H9 (cell line): ENCODE measurements around the gene SMYD2. TPM values are rescaled to one million over a fixed set of nuclear protein-coding genes. Genes with fewer than 3 reads are reported as not detected.
A peak's percentile ranks its signal among the peaks of the same experiment; 100 is the strongest.

Source experiments
- DNase-seq: peaks from one replicate; pipeline ENCODE4 v3.0.0-alpha.2; 2017
- H2AFZ ChIP-seq: one replicate; pipeline ENCODE4 v1.6.1; 2013; ENCODE audit warnings: mild to moderate bottlenecking, low read length, control low read depth, moderate library complexity
- H2AK5ac ChIP-seq: 2 replicates; pipeline ENCODE4 v1.6.1; 2013; ENCODE audit warnings: low read length, control low read depth, mixed read lengths; ENCODE audit not compliant: insufficient read length
- H2BK120ac ChIP-seq: one replicate; pipeline ENCODE4 v1.6.1; 2013; ENCODE audit warnings: low read depth, mild to moderate bottlenecking, low read length, control low read depth, inconsistent platforms; ENCODE audit not compliant: poor library complexity, severe bottlenecking
- H2BK12ac ChIP-seq: 2 replicates; pipeline ENCODE4 v1.6.1; 2013; ENCODE audit warnings: low read length, control low read depth, mixed read lengths, low read depth; ENCODE audit not compliant: insufficient read length
- H2BK15ac ChIP-seq: 2 replicates; pipeline ENCODE4 v1.6.1; 2013; ENCODE audit warnings: low read depth, low read length, control low read depth
- H2BK20ac ChIP-seq: one replicate; pipeline ENCODE4 v1.6.1; 2013; ENCODE audit warnings: low read depth, mild to moderate bottlenecking, low read length, control low read depth, inconsistent platforms; ENCODE audit not compliant: poor library complexity, severe bottlenecking
- H2BK5ac ChIP-seq: 2 replicates; pipeline ENCODE4 v1.6.1; 2013; ENCODE audit warnings: low read length, control low read depth, mixed read lengths; ENCODE audit not compliant: insufficient read length
- H3K14ac ChIP-seq: 2 replicates; pipeline ENCODE4 v1.6.1; 2013; ENCODE audit warnings: low read length, control low read depth; ENCODE audit not compliant: insufficient read depth
- H3K18ac ChIP-seq: 2 replicates; pipeline ENCODE4 v1.6.1; 2013; ENCODE audit warnings: low read depth, mild to moderate bottlenecking, mixed read lengths, low read length, control low read depth; ENCODE audit not compliant: insufficient read length
- H3K23ac ChIP-seq: 2 replicates; pipeline ENCODE4 v1.6.1; 2013; ENCODE audit warnings: low read length, control low read depth, mixed read lengths, low read depth; ENCODE audit not compliant: insufficient read length
- H3K23me2 ChIP-seq: 2 replicates; pipeline ENCODE4 v1.6.1; 2013; ENCODE audit warnings: low read depth, mild to moderate bottlenecking, mixed read lengths, low read length, control low read depth; ENCODE audit not compliant: insufficient read length, poor library complexity, severe bottlenecking
- H3K27ac ChIP-seq: 2 replicates; pipeline ENCODE4 v1.5.1; 2013; ENCODE audit warnings: low read length, control low read depth, mixed read lengths, low read depth; ENCODE audit not compliant: insufficient read length
- H3K27me3 ChIP-seq: 2 replicates; pipeline ENCODE4 v1.6.1; 2013; ENCODE audit warnings: low read length, control low read depth, inconsistent platforms; ENCODE audit not compliant: insufficient read depth
- H3K4ac ChIP-seq: 2 replicates; pipeline ENCODE4 v1.6.1; 2013; ENCODE audit warnings: low read depth, mild to moderate bottlenecking, control low read depth, inconsistent platforms, low read length, moderate library complexity
- H3K4me1 ChIP-seq: 2 replicates; pipeline ENCODE4 v1.6.1; 2013; ENCODE audit warnings: low read length, control low read depth, inconsistent platforms; ENCODE audit not compliant: insufficient read depth
- H3K4me2 ChIP-seq: 2 replicates; pipeline ENCODE4 v1.6.1; 2013; ENCODE audit warnings: low read length, control low read depth, mixed read lengths; ENCODE audit not compliant: insufficient read length, insufficient read depth
- H3K56ac ChIP-seq: 2 replicates; pipeline ENCODE4 v1.6.1; 2013; ENCODE audit warnings: low read depth, mild to moderate bottlenecking, mixed read lengths, low read length, control low read depth; ENCODE audit not compliant: insufficient read length
- H3K79me1 ChIP-seq: 2 replicates; pipeline ENCODE4 v1.6.1; 2013; ENCODE audit warnings: low read depth, mild to moderate bottlenecking, moderate library complexity, low read length, control low read depth, inconsistent platforms; ENCODE audit not compliant: insufficient read depth, poor library complexity, severe bottlenecking
- H3K79me2 ChIP-seq: 2 replicates; pipeline ENCODE4 v1.6.1; 2013; ENCODE audit warnings: low read length, control low read depth, inconsistent platforms; ENCODE audit not compliant: insufficient read depth
- H3K9ac ChIP-seq: 2 replicates; pipeline ENCODE4 v1.6.1; 2013; ENCODE audit warnings: low read length, control low read depth, mixed read lengths; ENCODE audit not compliant: insufficient read length; ENCODE audit errors: extremely low read depth
- H3K9me3 ChIP-seq: one replicate; pipeline ENCODE4 v1.6.1; 2013; ENCODE audit warnings: low read depth, low read length, inconsistent platforms; ENCODE audit not compliant: control insufficient read depth
- H3T11ph ChIP-seq: one replicate; pipeline ENCODE4 v1.6.1; 2013; ENCODE audit warnings: mild to moderate bottlenecking, low read length, control low read depth, inconsistent platforms
- H4K20me1 ChIP-seq: one replicate; pipeline ENCODE4 v1.6.1; 2013; ENCODE audit not compliant: control insufficient read depth, insufficient read length, insufficient read depth
- H4K5ac ChIP-seq: 2 replicates; pipeline ENCODE4 v1.6.1; 2013; ENCODE audit warnings: low read depth, mild to moderate bottlenecking, mixed read lengths, low read length, control low read depth; ENCODE audit not compliant: insufficient read length
- H4K8ac ChIP-seq: replicated peaks from 2 replicates; pipeline ENCODE4 v1.6.1; 2013; ENCODE audit warnings: low read length, control low read depth, mixed read lengths, low read depth; ENCODE audit not compliant: insufficient read length
- H4K91ac ChIP-seq: 2 replicates; pipeline ENCODE4 v1.6.1; 2013; ENCODE audit warnings: low read depth, mild to moderate bottlenecking, moderate library complexity, mixed read lengths, low read length, control low read depth; ENCODE audit not compliant: insufficient read length
- H3K27ac Mint-ChIP-seq, 3 experiments: 2 replicates in 2 of 3; 3 replicates in 1 of 3; pipeline ENCODE4 v1.8.0; 2020 to 2021; ENCODE audit warnings: mixed read lengths in 3 of 3, mild to moderate bottlenecking in 1 of 3, moderate library complexity in 1 of 3
- H3K27me3 Mint-ChIP-seq: 2 replicates; pipeline ENCODE4 v1.8.0; 2021; ENCODE audit warnings: low read depth, mild to moderate bottlenecking, moderate library complexity, mixed read lengths
- H3K36me3 Mint-ChIP-seq, 3 experiments: 2 replicates in 2 of 3; 3 replicates in 1 of 3; pipeline ENCODE4 v1.8.0; 2020 to 2021; ENCODE audit warnings: low read depth in 3 of 3, mixed read lengths in 3 of 3; ENCODE audit not compliant: insufficient read depth in 1 of 3
- H3K4me1 Mint-ChIP-seq, 2 experiments: 2 replicates each; pipeline ENCODE4 v1.8.0; 2020; ENCODE audit warnings: mixed read lengths in 2 of 2
- H3K4me3 Mint-ChIP-seq, 2 experiments: 2 replicates in 1 of 2; 3 replicates in 1 of 2; pipeline ENCODE4 v1.8.0; 2020 to 2021; ENCODE audit warnings: mild to moderate bottlenecking in 2 of 2, mixed read lengths in 2 of 2, moderate library complexity in 1 of 2
- H3K9me3 Mint-ChIP-seq, 2 experiments: 2 replicates in 1 of 2; 3 replicates in 1 of 2; pipeline ENCODE4 v1.8.0; 2020; ENCODE audit warnings: mild to moderate bottlenecking in 2 of 2, mixed read lengths in 2 of 2, moderate library complexity in 1 of 2
- CTCF ChIP-seq: fragments of 200-600 bp; sonication (generic); conservative IDR thresholded peaks from 3 replicates; pipeline ENCODE4 v1.8.0; 2021; ENCODE audit warnings: antibody characterized with exemption, mild to moderate bottlenecking
- WGBS: extraction: QIAGEN DNeasy Blood & Tissue Kit; methylation state at CpG from one replicate; pipeline ENCODE4 v1.1.7; 2013; ENCODE audit warnings: missing lambda C conversion rate, low lambda C conversion rate, mixed read lengths; ENCODE audit not compliant: insufficient read length; ENCODE audit errors: extremely low coverage; 5-methylcytosine and 5-hydroxymethylcytosine counted together
- total RNA-seq: library from RNA; stranded (reverse); gene quantifications from 2 replicates; pipeline ENCODE4 v1.2.1, GENCODE V29; 2021

The SMYD2 gene
- total RNA-seq, 1 experiment from 2014 or later: 10.9 TPM

- peaks cover 27% of the 10 kb centered on the region for H3K27me3 ChIP-seq
- H3K18ac ChIP-seq: no peak overlapping the region
- no CpG with 5 or more reads among the region's 4 CpGs for WGBS
- no peak overlapping the region for H3K4ac ChIP-seq
- no peak overlapping the region for H2BK20ac ChIP-seq
- no peaks in the 10 kb centered on the region; a peak in 1 of 5 replicates for H3K9me3 Mint-ChIP-seq
- no peak overlapping the region for H3K23ac ChIP-seq
- H3T11ph ChIP-seq: no peak overlapping the region
- H3K27ac Mint-ChIP-seq: peak overlapping the region in 2 of 3 experiments; percentile 87 to 93; a peak in 4 of 7 replicates
- H3K4me3 Mint-ChIP-seq: peak overlapping the region; percentile 27 to 47; a peak in 4 of 5 replicates
- no peak overlapping the region for H4K91ac ChIP-seq
- no peak overlapping the region for H3K27ac ChIP-seq
- no peak for TF ChIP-seq CTCF
- H4K5ac ChIP-seq: no peak overlapping the region
- no peak overlapping the region for H2BK12ac ChIP-seq
- H3K4me1 ChIP-seq: peaks cover 11% of the 10 kb centered on the region; the same call in 1 of the 2 replicates
- H2BK120ac ChIP-seq: no peak overlapping the region
- no peak overlapping the region for H2AK5ac ChIP-seq
- H3K4me2 ChIP-seq: peak overlapping the region; percentile 18
- H3K23me2 ChIP-seq: no peaks in the 10 kb centered on the region
- no peak overlapping the region for H3K56ac ChIP-seq
- H3K9me3 ChIP-seq: no peaks in the 10 kb centered on the region
- no peak overlapping the region for H2AFZ ChIP-seq
- H2BK5ac ChIP-seq: no peak overlapping the region
- no peak overlapping the region for H2BK15ac ChIP-seq
- no peak overlapping the region for H3K9ac ChIP-seq
- H3K79me1 ChIP-seq: no peaks in the 10 kb centered on the region
- DNase-seq: peak; percentile 85
- no peak overlapping the region for H3K14ac ChIP-seq
- H3K27me3 Mint-ChIP-seq: peaks cover 76% of the 10 kb centered on the region
- no peak overlapping the region for H4K8ac ChIP-seq
- peaks cover 0 to 3% (median 0%) of the 10 kb centered on the region in 3 experiments; a peak in 3 of 7 replicates for H3K36me3 Mint-ChIP-seq
- peaks cover 60 to 64% of the 10 kb centered on the region in 2 experiments for H3K4me1 Mint-ChIP-seq
- H4K20me1 ChIP-seq: no peaks in the 10 kb centered on the region
- no peaks in the 10 kb centered on the region for H3K79me2 ChIP-seq
Observed at GRCh38 chr1:214317300-214317699, 36.3 kb downstream of the SMYD2 start.
